ENCODE measurements around the gene YIPF1.

Gene YIPF1

GRCh38 chr1:53927376-53927881 lies 37.8 kb upstream of the YIPF1 start:
- TF ChIP-seq POLR2AphosphoS5 (IDR thresholded peaks at IDR 0.05; ENCODE audit: borderline replicate concordance, low read depth, low read length) (no peak), EZH2 (IDR thresholded peaks at IDR 0.05) (no peak), FOXP2 (optimal IDR thresholded peaks at IDR 0.05; ENCODE audit: control extremely low read depth, extremely low read length, insufficient read depth) (no peak)
- Histone ChIP-seq H3K9me3 (ENCODE audit: low read depth, low read length) (no peaks in the 10 kb centered on the region), H3K4me3 (no peak overlapping the region), H3K36me3 (ENCODE audit: insufficient read depth, low read length) (peaks cover 53% of the 10 kb centered on the region), H3K27ac (no peak overlapping the region), H3K9ac (ENCODE audit: insufficient read length) (no peak overlapping the region)
- no peak for DNase-seq (ENCODE audit: low read depth, low spot score)

GRCh38 chr1:53919675-53920066 lies 30.1 kb upstream of the YIPF1 start:
- no peak overlapping the region for H3K4me3 ChIP-seq
- H3K27ac ChIP-seq: no peak overlapping the region
- TF ChIP-seq POLR2AphosphoS5 (IDR thresholded peaks at IDR 0.05; ENCODE audit: borderline replicate concordance, low read depth, low read length): no peak
- no peak for TF ChIP-seq EZH2 (IDR thresholded peaks at IDR 0.05)
- no peak for TF ChIP-seq FOXP2 (optimal IDR thresholded peaks at IDR 0.05; ENCODE audit: control extremely low read depth, extremely low read length, insufficient read depth)
- no peak for DNase-seq (ENCODE audit: low read depth, low spot score)
- H3K9me3 ChIP-seq (ENCODE audit: low read depth, low read length): no peaks in the 10 kb centered on the region
- no peak overlapping the region for H3K9ac ChIP-seq (ENCODE audit: insufficient read length)
- H3K36me3 ChIP-seq (ENCODE audit: insufficient read depth, low read length): peaks cover 60% of the 10 kb centered on the region

- no peaks in the 10 kb centered on the region for H3K9me3 ChIP-seq (ENCODE audit: low read depth, low read length)
- no peak overlapping the region for H3K9ac ChIP-seq (ENCODE audit: insufficient read length)
- DNase-seq (ENCODE audit: low read depth, low spot score): no peak
- no peak overlapping the region for H3K4me3 ChIP-seq
- peaks cover 54% of the 10 kb centered on the region for H3K36me3 ChIP-seq (ENCODE audit: insufficient read depth, low read length)
- no peak overlapping the region for H3K27ac ChIP-seq
- no peak for TF ChIP-seq FOXP2 (optimal IDR thresholded peaks at IDR 0.05; ENCODE audit: control extremely low read depth, extremely low read length, insufficient read depth)
- no peak for TF ChIP-seq POLR2AphosphoS5 (IDR thresholded peaks at IDR 0.05; ENCODE audit: borderline replicate concordance, low read depth, low read length)
- TF ChIP-seq EZH2 (IDR thresholded peaks at IDR 0.05): no peak
These were observed 28.7 kb upstream of the YIPF1 start for GRCh38 chr1:53918343-53918742.

GRCh38 chr1:53913352-53914033 lies 23.9 kb upstream of the YIPF1 start:
- no peak overlapping the region for H3K4me3 ChIP-seq
- H3K36me3 ChIP-seq (ENCODE audit: insufficient read depth, low read length): peaks cover 12% of the 10 kb centered on the region
- DNase-seq (ENCODE audit: low read depth, low spot score): no peak
- H3K9ac ChIP-seq (ENCODE audit: insufficient read length): no peak overlapping the region
- H3K27ac ChIP-seq: no peak overlapping the region
- TF ChIP-seq POLR2AphosphoS5 (IDR thresholded peaks at IDR 0.05; ENCODE audit: borderline replicate concordance, low read depth, low read length) (no peak), FOXP2 (optimal IDR thresholded peaks at IDR 0.05; ENCODE audit: control extremely low read depth, extremely low read length, insufficient read depth) (no peak), EZH2 (IDR thresholded peaks at IDR 0.05) (no peak)
- no peaks in the 10 kb centered on the region for H3K9me3 ChIP-seq (ENCODE audit: low read depth, low read length)

GRCh38 chr1:53911442-53911841 lies 21.8 kb upstream of the YIPF1 start:
- Histone ChIP-seq H3K9me3 (ENCODE audit: low read depth, low read length) (no peaks in the 10 kb centered on the region), H3K27ac (no peak overlapping the region), H3K4me3 (no peak overlapping the region), H3K9ac (ENCODE audit: insufficient read length) (no peak overlapping the region), H3K36me3 (ENCODE audit: insufficient read depth, low read length) (peaks cover 6% of the 10 kb centered on the region; the same call in 1 of the 2 replicates)
- no peak for TF ChIP-seq EZH2 (IDR thresholded peaks at IDR 0.05)
- no peak for TF ChIP-seq FOXP2 (optimal IDR thresholded peaks at IDR 0.05; ENCODE audit: control extremely low read depth, extremely low read length, insufficient read depth)
- DNase-seq (ENCODE audit: low read depth, low spot score): no peak

- DNase-seq (ENCODE audit: low read depth, low spot score): no peak
- H3K9me3 ChIP-seq (ENCODE audit: low read depth, low read length): no peaks in the 10 kb centered on the region
- no peak overlapping the region for H3K27ac ChIP-seq
- no peak overlapping the region for H3K4me3 ChIP-seq
- H3K9ac ChIP-seq (ENCODE audit: insufficient read length): no peak overlapping the region
- TF ChIP-seq EZH2 (IDR thresholded peaks at IDR 0.05) (no peak), FOXP2 (optimal IDR thresholded peaks at IDR 0.05; ENCODE audit: control extremely low read depth, extremely low read length, insufficient read depth) (no peak), POLR2AphosphoS5 (IDR thresholded peaks at IDR 0.05; ENCODE audit: borderline replicate concordance, low read depth, low read length) (no peak)
- no peaks in the 10 kb centered on the region for H3K36me3 ChIP-seq (ENCODE audit: insufficient read depth, low read length)
These were observed 20.3 kb upstream of the YIPF1 start for GRCh38 chr1:53909946-53910345.

GRCh38 chr1:53906121-53906520 lies 16.5 kb upstream of the YIPF1 start:
- Histone ChIP-seq H3K9ac (ENCODE audit: insufficient read length) (no peak overlapping the region), H3K27ac (no peak overlapping the region), H3K36me3 (ENCODE audit: insufficient read depth, low read length) (no peaks in the 10 kb centered on the region), H3K4me3 (no peak overlapping the region), H3K9me3 (ENCODE audit: low read depth, low read length) (no peaks in the 10 kb centered on the region)
- TF ChIP-seq POLR2AphosphoS5 (IDR thresholded peaks at IDR 0.05; ENCODE audit: borderline replicate concordance, low read depth, low read length): no peak
- no peak for TF ChIP-seq FOXP2 (optimal IDR thresholded peaks at IDR 0.05; ENCODE audit: control extremely low read depth, extremely low read length, insufficient read depth)
- TF ChIP-seq EZH2 (IDR thresholded peaks at IDR 0.05): no peak
- DNase-seq (ENCODE audit: low read depth, low spot score): no peak

- Histone ChIP-seq H3K9me3 (ENCODE audit: low read depth, low read length) (no peaks in the 10 kb centered on the region), H3K36me3 (ENCODE audit: insufficient read depth, low read length) (no peaks in the 10 kb centered on the region), H3K27ac (no peak overlapping the region), H3K9ac (ENCODE audit: insufficient read length) (no peak overlapping the region), H3K4me3 (no peak overlapping the region)
- DNase-seq (ENCODE audit: low read depth, low spot score): no peak
- TF ChIP-seq EZH2 (IDR thresholded peaks at IDR 0.05) (no peak), FOXP2 (optimal IDR thresholded peaks at IDR 0.05; ENCODE audit: control extremely low read depth, extremely low read length, insufficient read depth) (no peak), POLR2AphosphoS5 (IDR thresholded peaks at IDR 0.05; ENCODE audit: borderline replicate concordance, low read depth, low read length) (no peak)
These were observed 15.9 kb upstream of the YIPF1 start for GRCh38 chr1:53905509-53905908.

Measured in SK-N-MC (cell line).